Non-pigmented ciliary epithelial cell (primary cell): ENCODE measurements around the gene EXOC4.

ENCODE experiments used
- DNase-seq: peaks from one replicate; pipeline ENCODE4 v3.0.0-alpha.2; 2010; ENCODE audit warnings: low read depth

Gene EXOC4

GRCh38 chr7:133491846-133492652 lies 239.2 kb downstream of the EXOC4 start:
- no peak for DNase-seq

GRCh38 chr7:133497061-133497460 lies 244.2 kb downstream of the EXOC4 start:
- DNase-seq, result no peak

- DNase-seq, result no peak
Observed at GRCh38 chr7:133501771-133502170, 248.9 kb downstream of the EXOC4 start.

GRCh38 chr7:133502498-133502897 lies 249.6 kb downstream of the EXOC4 start:
- no peak for DNase-seq

GRCh38 chr7:133502972-133503371 lies 250.1 kb downstream of the EXOC4 start:
- no peak for DNase-seq

GRCh38 chr7:133504825-133505224 lies 251.9 kb downstream of the EXOC4 start:
- no peak for DNase-seq

GRCh38 chr7:133509822-133510221 lies 256.9 kb downstream of the EXOC4 start:
- no peak for DNase-seq

- no peak for DNase-seq
Observed at GRCh38 chr7:133510326-133511055, 257.6 kb downstream of the EXOC4 start.

- DNase-seq, result no peak
Observed at GRCh38 chr7:133511252-133511651, 258.4 kb downstream of the EXOC4 start.

- DNase-seq, result no peak
Observed at GRCh38 chr7:133511708-133512107, 258.8 kb downstream of the EXOC4 start.

GRCh38 chr7:133512560-133512959 lies 259.7 kb downstream of the EXOC4 start:
- DNase-seq, result peak; percentile 79

GRCh38 chr7:133513608-133514007 lies 260.7 kb downstream of the EXOC4 start:
- no peak for DNase-seq

GRCh38 chr7:133514551-133514950 lies 261.7 kb downstream of the EXOC4 start:
- no peak for DNase-seq

GRCh38 chr7:133517766-133518165 lies 264.9 kb downstream of the EXOC4 start:
- no peak for DNase-seq

- DNase-seq, result no peak
Observed at GRCh38 chr7:133518718-133519117, 265.8 kb downstream of the EXOC4 start.

- DNase-seq, result no peak
Observed at GRCh38 chr7:133520248-133520647, 267.4 kb downstream of the EXOC4 start.

GRCh38 chr7:133522501-133522900 lies 269.6 kb downstream of the EXOC4 start:
- DNase-seq, result no peak

- DNase-seq, result no peak
Observed at GRCh38 chr7:133528796-133529195, 275.9 kb downstream of the EXOC4 start.

- DNase-seq, result no peak
Observed at GRCh38 chr7:133529861-133530260, 277.0 kb downstream of the EXOC4 start.

GRCh38 chr7:133530682-133531081 lies 277.8 kb downstream of the EXOC4 start:
- DNase-seq, result peak; percentile 53

- no peak for DNase-seq
Observed at GRCh38 chr7:133534816-133535215, 281.9 kb downstream of the EXOC4 start.

GRCh38 chr7:133535308-133535707 lies 282.4 kb downstream of the EXOC4 start:
- DNase-seq, result no peak

- no peak for DNase-seq
Observed at GRCh38 chr7:133536450-133536849, 283.6 kb downstream of the EXOC4 start.
